Calu3 (cell line): Measurements from ENCODE around the gene ADGRL3. TPM values are rescaled to one million over a fixed set of nuclear protein-coding genes. Genes with fewer than 3 reads are reported as not detected.
"Not testable (repeated sequence)": the region's sequence is repeated elsewhere in the genome, so short reads cannot be mapped to it uniquely, and the experiment has no call there.

ENCODE experiments used
- BruUV-seq: library from RNA; stranded (reverse); fragments of 400-500 nt; replicated peaks from 2 replicates; lab custom pipeline; 2021; lab: Mats Ljungman, UMichigan
- CTCF ChIA-PET: fragments of 300-600 bp; sonication (Branson Sonifier 250); formaldehyde crosslinking; loops from one replicate; lab custom pipeline; 2022; ENCODE audit warnings: antibody characterized with exemption; lab: Charles Lee
- DNase-seq: peaks from one replicate; pipeline ENCODE4 v3.0.0; 2022
- H3K27ac Mint-ChIP-seq: one replicate; pipeline ENCODE4 v1.8.0; 2022; ENCODE audit warnings: mixed read lengths; ENCODE audit not compliant: unreplicated experiment
- H3K27me3 Mint-ChIP-seq: one replicate; pipeline ENCODE4 v1.8.0; 2022; ENCODE audit warnings: mixed read lengths; ENCODE audit not compliant: unreplicated experiment
- H3K36me3 Mint-ChIP-seq: one replicate; pipeline ENCODE4 v1.8.0; 2022; ENCODE audit warnings: mild to moderate bottlenecking, moderate library complexity, mixed read lengths; ENCODE audit not compliant: insufficient read depth, unreplicated experiment
- H3K4me1 Mint-ChIP-seq: one replicate; pipeline ENCODE4 v1.8.0; 2022; ENCODE audit warnings: mild to moderate bottlenecking, low read depth, mixed read lengths; ENCODE audit not compliant: unreplicated experiment
- H3K4me3 Mint-ChIP-seq: one replicate; pipeline ENCODE4 v1.8.0; 2022; ENCODE audit warnings: mild to moderate bottlenecking, low read depth, moderate library complexity, mixed read lengths; ENCODE audit not compliant: unreplicated experiment
- H3K9me3 Mint-ChIP-seq: one replicate; pipeline ENCODE4 v1.8.0; 2022; ENCODE audit warnings: low read depth, mixed read lengths; ENCODE audit not compliant: unreplicated experiment
- CTCF ChIP-seq: fragments of 200-600 bp; IDR thresholded peaks from one replicate; pipeline ENCODE4 v1.8.0; 2022; ENCODE audit warnings: antibody characterized with exemption; ENCODE audit not compliant: unreplicated experiment
- intact Hi-C: fragments of 100-400 bp; cut with micrococcal nuclease; formaldehyde crosslinking; loops from one replicate; pipeline ENCODE4 v1.10.0; 2022; ENCODE audit not compliant: unreplicated experiment
- total RNA-seq: library from RNA; stranded (reverse); gene quantifications from 2 replicates; pipeline ENCODE4 v1.2.3, GENCODE V29; 2022

Gene ADGRL3
- total RNA-seq, 1 experiment from 2014 or later, result 0.66 TPM

DNA sequence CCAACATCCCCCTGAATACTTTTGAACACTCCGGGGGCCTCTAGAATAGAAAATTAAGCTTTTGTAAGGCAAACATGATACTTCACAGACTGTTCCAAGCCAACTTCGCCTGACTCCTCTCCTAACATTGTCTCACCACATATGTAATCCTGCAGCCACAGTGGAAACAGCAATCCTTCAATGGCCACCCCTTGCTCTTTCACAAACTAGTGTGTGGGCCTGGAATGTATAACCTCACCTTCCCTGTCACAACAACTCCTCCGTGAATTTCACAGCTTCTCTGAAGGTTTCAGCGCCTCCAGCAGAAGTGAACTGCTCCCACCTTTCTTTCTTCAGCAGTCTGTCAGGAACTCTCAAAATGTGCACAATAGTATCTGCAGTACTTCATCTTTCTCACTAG lies 185.1 kb downstream of the ADGRL3 start:
- no peak for DNase-seq
- no peak overlapping the region for H3K27ac Mint-ChIP-seq
- CTCF ChIA-PET, result no interaction called here

GRCh38 chr4:61387372-61387771 lies 187.2 kb downstream of the ADGRL3 start:
- H3K4me3 Mint-ChIP-seq, H3K27me3 Mint-ChIP-seq, CTCF ChIA-PET, H3K36me3 Mint-ChIP-seq, DNase-seq, intact Hi-C loops, BruUV-seq, H3K9me3 Mint-ChIP-seq, H3K27ac Mint-ChIP-seq, H3K4me1 Mint-ChIP-seq: not testable (repeated sequence)

More for the DNA sequence above, 185.1 kb downstream of the ADGRL3 start:
- no peaks in the 10 kb centered on the region for H3K4me1 Mint-ChIP-seq
- H3K4me3 Mint-ChIP-seq, result no peak overlapping the region
- no peaks in the 10 kb centered on the region for H3K27me3 Mint-ChIP-seq
- no TSS peak for BruUV-seq
- no peaks in the 10 kb centered on the region for H3K9me3 Mint-ChIP-seq
- TF ChIP-seq CTCF, result no peak
- intact Hi-C loops, result no loop called here
- H3K36me3 Mint-ChIP-seq, result no peaks in the 10 kb centered on the region

- no peaks in the 10 kb centered on the region for H3K4me1 Mint-ChIP-seq
- no peaks in the 10 kb centered on the region for H3K36me3 Mint-ChIP-seq
- no peak overlapping the region for H3K4me3 Mint-ChIP-seq
- no peak for DNase-seq
- H3K9me3 Mint-ChIP-seq, result no peaks in the 10 kb centered on the region
- intact Hi-C loops, result no loop called here
- CTCF ChIA-PET, result no interaction called here
- no peaks in the 10 kb centered on the region for H3K27me3 Mint-ChIP-seq
- no TSS peak for BruUV-seq
- no peak overlapping the region for H3K27ac Mint-ChIP-seq
- TF ChIP-seq CTCF, result no peak
These were observed 189.5 kb downstream of the ADGRL3 start for GRCh38 chr4:61389640-61390039.

- H3K27ac Mint-ChIP-seq, result no peak overlapping the region
- H3K27me3 Mint-ChIP-seq, result no peaks in the 10 kb centered on the region
- intact Hi-C loops, result no loop called here
- no peak overlapping the region for H3K4me3 Mint-ChIP-seq
- no peak for DNase-seq
- no peaks in the 10 kb centered on the region for H3K36me3 Mint-ChIP-seq
- no peaks in the 10 kb centered on the region for H3K4me1 Mint-ChIP-seq
- CTCF ChIA-PET, result no interaction called here
- H3K9me3 Mint-ChIP-seq, result no peaks in the 10 kb centered on the region
- BruUV-seq, result no TSS peak
- TF ChIP-seq CTCF, result no peak
These were observed 195.6 kb downstream of the ADGRL3 start for GRCh38 chr4:61395754-61396153.

DNA sequence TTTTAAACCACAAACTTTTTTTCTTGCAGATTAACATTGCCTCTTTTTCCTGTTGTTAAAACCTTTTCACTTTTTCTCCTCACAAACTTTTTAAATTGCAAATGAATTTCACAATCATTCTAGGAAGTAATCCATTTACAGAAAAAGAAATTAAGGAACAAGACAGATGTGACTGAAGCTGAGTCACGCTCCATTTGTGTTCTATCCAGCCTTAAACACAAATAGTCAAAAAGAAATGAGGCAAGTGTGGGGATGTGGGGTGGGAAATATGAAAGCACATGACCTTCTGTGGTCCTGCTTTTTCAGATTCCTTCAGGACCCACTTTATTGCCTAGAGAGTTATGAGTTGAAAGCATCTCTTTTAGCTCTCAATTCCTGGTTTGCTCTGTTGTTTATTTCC lies 197.0 kb downstream of the ADGRL3 start:
- no peak for DNase-seq
- no peak overlapping the region for H3K27ac Mint-ChIP-seq

More for the DNA sequence above, 197.0 kb downstream of the ADGRL3 start:
- Mint-ChIP-seq H3K9me3 (no peaks in the 10 kb centered on the region), H3K4me3 (no peak overlapping the region), H3K27me3 (no peaks in the 10 kb centered on the region), H3K4me1 (no peaks in the 10 kb centered on the region), H3K36me3 (no peaks in the 10 kb centered on the region)
- no peak for TF ChIP-seq CTCF
- intact Hi-C loops, result no loop called here
- no TSS peak for BruUV-seq
- CTCF ChIA-PET, result no interaction called here
